Measurements from ENCODE around the gene UGT1A1.

UGT1A1 gene

GRCh38 chr2:233815861-233816260 is 55.8 kb downstream of the UGT1A1 start:
- no peaks in the 10 kb centered on the region for H3F3A ChIP-seq (ENCODE audit: insufficient read depth)
- no peak overlapping the region for H3K4me3 ChIP-seq (ENCODE audit: insufficient read depth, low read length, poor library complexity, severe bottlenecking)
- no peak overlapping the region for H3K4me2 ChIP-seq (ENCODE audit: low read depth, low read length, poor library complexity, severe bottlenecking)
- TF ChIP-seq, protein P1, sequence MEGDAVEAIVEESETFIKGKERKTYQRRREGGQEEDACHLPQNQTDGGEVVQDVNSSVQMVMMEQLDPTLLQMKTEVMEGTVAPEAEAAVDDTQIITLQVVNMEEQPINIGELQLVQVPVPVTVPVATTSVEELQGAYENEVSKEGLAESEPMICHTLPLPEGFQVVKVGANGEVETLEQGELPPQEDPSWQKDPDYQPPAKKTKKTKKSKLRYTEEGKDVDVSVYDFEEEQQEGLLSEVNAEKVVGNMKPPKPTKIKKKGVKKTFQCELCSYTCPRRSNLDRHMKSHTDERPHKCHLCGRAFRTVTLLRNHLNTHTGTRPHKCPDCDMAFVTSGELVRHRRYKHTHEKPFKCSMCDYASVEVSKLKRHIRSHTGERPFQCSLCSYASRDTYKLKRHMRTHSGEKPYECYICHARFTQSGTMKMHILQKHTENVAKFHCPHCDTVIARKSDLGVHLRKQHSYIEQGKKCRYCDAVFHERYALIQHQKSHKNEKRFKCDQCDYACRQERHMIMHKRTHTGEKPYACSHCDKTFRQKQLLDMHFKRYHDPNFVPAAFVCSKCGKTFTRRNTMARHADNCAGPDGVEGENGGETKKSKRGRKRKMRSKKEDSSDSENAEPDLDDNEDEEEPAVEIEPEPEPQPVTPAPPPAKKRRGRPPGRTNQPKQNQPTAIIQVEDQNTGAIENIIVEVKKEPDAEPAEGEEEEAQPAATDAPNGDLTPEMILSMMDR (IDR thresholded peaks at IDR 0.05; ENCODE audit: insufficient read depth, low read length, poor library complexity, severe bottlenecking) = no peak
- no peak for TF ChIP-seq EZH2phosphoT487 (conservative IDR thresholded peaks at IDR 0.05; ENCODE audit: low read length)
- H4K20me1 ChIP-seq (ENCODE audit: low read depth, low read length) = no peaks in the 10 kb centered on the region
- H3K9me3 ChIP-seq (ENCODE audit: insufficient read depth, low read length) = no peaks in the 10 kb centered on the region
- no peaks in the 10 kb centered on the region for H3K9me2 ChIP-seq (replicated peaks; ENCODE audit: insufficient read depth, low read length)
- no peak overlapping the region for H3K27ac ChIP-seq (ENCODE audit: low read depth, low read length)
- H3K9ac ChIP-seq (ENCODE audit: low read length) = no peak overlapping the region
- H3K27me3 ChIP-seq (ENCODE audit: low read length) = no peaks in the 10 kb centered on the region
- H2AFZ ChIP-seq (ENCODE audit: low read depth, low read length, severe bottlenecking) = no peak overlapping the region
- no peaks in the 10 kb centered on the region for H3K79me2 ChIP-seq (ENCODE audit: insufficient read depth, low read length)
- H3K36me3 ChIP-seq (ENCODE audit: low read length) = no peaks in the 10 kb centered on the region

DNA sequence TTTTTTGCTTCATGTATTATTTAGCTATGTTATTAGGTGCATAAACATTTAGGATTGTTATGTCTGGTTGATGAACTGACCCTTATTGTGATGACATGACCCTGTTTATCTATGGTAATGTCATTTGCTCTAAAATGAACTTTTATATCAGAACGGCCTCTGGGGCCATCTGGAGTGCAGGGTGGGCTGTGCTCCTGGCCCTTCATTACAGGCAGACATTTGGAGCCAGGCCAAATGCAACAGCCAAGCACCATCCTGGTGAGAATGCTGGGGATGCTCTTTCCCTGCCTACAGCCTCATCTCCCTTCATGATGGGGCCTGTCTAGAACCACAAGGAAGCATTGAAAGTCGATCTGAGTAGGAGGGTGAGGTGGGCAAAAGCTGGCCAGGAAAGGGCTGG is 56.3 kb downstream of the UGT1A1 start:
- no peak for TF ChIP-seq EZH2phosphoT487 (conservative IDR thresholded peaks at IDR 0.05; ENCODE audit: low read length)
- TF ChIP-seq, protein P1 (IDR thresholded peaks at IDR 0.05; ENCODE audit: insufficient read depth, low read length, poor library complexity, severe bottlenecking) = no peak
- Histone ChIP-seq H3K4me2 (ENCODE audit: low read depth, low read length, poor library complexity, severe bottlenecking) (no peak overlapping the region), H3K27me3 (ENCODE audit: low read length) (no peaks in the 10 kb centered on the region), H3K9ac (ENCODE audit: low read length) (no peak overlapping the region), H3K9me3 (ENCODE audit: insufficient read depth, low read length) (no peaks in the 10 kb centered on the region), H4K20me1 (ENCODE audit: low read depth, low read length) (no peaks in the 10 kb centered on the region), H3K36me3 (ENCODE audit: low read length) (no peaks in the 10 kb centered on the region), H3K4me3 (ENCODE audit: insufficient read depth, low read length, poor library complexity, severe bottlenecking) (no peak overlapping the region), H3K27ac (ENCODE audit: low read depth, low read length) (no peak overlapping the region), H2AFZ (ENCODE audit: low read depth, low read length, severe bottlenecking) (no peak overlapping the region), H3F3A (ENCODE audit: insufficient read depth) (no peaks in the 10 kb centered on the region), H3K79me2 (ENCODE audit: insufficient read depth, low read length) (no peaks in the 10 kb centered on the region), H3K9me2 (replicated peaks; ENCODE audit: insufficient read depth, low read length) (no peaks in the 10 kb centered on the region)

DNA sequence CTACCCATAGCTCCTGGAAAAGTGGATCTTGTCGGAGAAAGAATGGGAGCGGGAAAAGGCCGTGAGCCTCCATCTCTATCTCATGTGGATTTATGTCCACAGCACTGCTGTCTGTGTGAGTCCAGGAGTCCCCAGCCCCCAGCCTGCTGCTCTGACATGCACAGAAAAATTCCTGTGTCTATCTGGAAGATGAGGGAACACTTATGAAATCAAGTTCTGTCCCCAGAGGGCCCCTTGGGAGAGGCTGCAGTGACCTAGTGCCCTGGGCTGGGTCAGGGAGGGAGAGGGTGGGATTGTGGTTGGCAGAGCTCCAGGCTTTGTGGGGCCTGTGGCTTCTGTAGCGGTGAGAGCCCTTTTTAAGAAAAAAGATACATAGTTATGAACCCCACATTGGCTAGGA is 56.7 kb downstream of the UGT1A1 start:
- no peaks in the 10 kb centered on the region for H3K9me3 ChIP-seq (ENCODE audit: insufficient read depth, low read length)
- H4K20me1 ChIP-seq (ENCODE audit: low read depth, low read length) = no peaks in the 10 kb centered on the region
- TF ChIP-seq, protein P1 (IDR thresholded peaks at IDR 0.05; ENCODE audit: insufficient read depth, low read length, poor library complexity, severe bottlenecking) = no peak
- no peak for TF ChIP-seq EZH2phosphoT487 (conservative IDR thresholded peaks at IDR 0.05; ENCODE audit: low read length)
- H3K27me3 ChIP-seq (ENCODE audit: low read length) = no peaks in the 10 kb centered on the region
- H3K79me2 ChIP-seq (ENCODE audit: insufficient read depth, low read length) = no peaks in the 10 kb centered on the region
- no peak overlapping the region for H3K4me3 ChIP-seq (ENCODE audit: insufficient read depth, low read length, poor library complexity, severe bottlenecking)
- no peaks in the 10 kb centered on the region for H3K36me3 ChIP-seq (ENCODE audit: low read length)
- H3K27ac ChIP-seq (ENCODE audit: low read depth, low read length) = no peak overlapping the region
- H2AFZ ChIP-seq (ENCODE audit: low read depth, low read length, severe bottlenecking) = no peak overlapping the region
- no peak overlapping the region for H3K4me2 ChIP-seq (ENCODE audit: low read depth, low read length, poor library complexity, severe bottlenecking)
- H3K9me2 ChIP-seq (replicated peaks; ENCODE audit: insufficient read depth, low read length) = no peaks in the 10 kb centered on the region
- no peak overlapping the region for H3K9ac ChIP-seq (ENCODE audit: low read length)
- no peaks in the 10 kb centered on the region for H3F3A ChIP-seq (ENCODE audit: insufficient read depth)
